RWPE2 (cell line): ENCODE measurements around the gene PLEKHG3.

ENCODE experiments used
- ATAC-seq: fragments of 200-7000 bp; cut with Tn5 transposase; 3 replicates; pipeline ENCODE4 v1.9.1; 2021; ENCODE audit warnings: low read depth
- DNase-seq: peaks from one replicate; pipeline ENCODE4 v3.0.0-alpha.2; 2020; ENCODE audit warnings: low spot score
- H3K27ac ChIP-seq: fragments of 450-650 bp; 2 replicates; pipeline ENCODE4 v1.5.1; 2017; ENCODE audit warnings: mild to moderate bottlenecking; ENCODE audit not compliant: poor library complexity, severe bottlenecking
- H3K27me3 ChIP-seq: fragments of 250-450 bp; sonication (Bioruptor Pico); 2 replicates; pipeline ENCODE4 v1.5.1; 2021; ENCODE audit warnings: mild to moderate bottlenecking, moderate library complexity; ENCODE audit not compliant: insufficient read depth, poor library complexity, severe bottlenecking
- H3K36me3 ChIP-seq: fragments of 250-450 bp; sonication (Bioruptor Pico); 2 replicates; pipeline ENCODE4 v1.5.1; 2020; ENCODE audit warnings: low read depth, mild to moderate bottlenecking, moderate library complexity
- H3K4me1 ChIP-seq: fragments of 250-450 bp; sonication (Bioruptor Pico); 2 replicates; pipeline ENCODE4 v1.5.1; 2021; ENCODE audit warnings: mild to moderate bottlenecking, moderate library complexity; ENCODE audit not compliant: insufficient read depth, poor library complexity, severe bottlenecking
- H3K4me3 ChIP-seq: fragments of 250-450 bp; sonication (Bioruptor Pico); 2 replicates; pipeline ENCODE4 v1.5.1; 2021; ENCODE audit warnings: mild to moderate bottlenecking, moderate library complexity; ENCODE audit not compliant: severe bottlenecking
- H3K9me3 ChIP-seq: fragments of 250-450 bp; sonication (Bioruptor Pico); 2 replicates; pipeline ENCODE4 v1.5.1; 2021; ENCODE audit warnings: mild to moderate bottlenecking, moderate library complexity; ENCODE audit not compliant: severe bottlenecking
- CTCF ChIP-seq: fragments of 450-650 bp; IDR thresholded peaks from one replicate; pipeline ENCODE4 v1.5.1; 2017; ENCODE audit warnings: mild to moderate bottlenecking, moderate library complexity; ENCODE audit not compliant: poor library complexity, severe bottlenecking

Gene PLEKHG3

DNA sequence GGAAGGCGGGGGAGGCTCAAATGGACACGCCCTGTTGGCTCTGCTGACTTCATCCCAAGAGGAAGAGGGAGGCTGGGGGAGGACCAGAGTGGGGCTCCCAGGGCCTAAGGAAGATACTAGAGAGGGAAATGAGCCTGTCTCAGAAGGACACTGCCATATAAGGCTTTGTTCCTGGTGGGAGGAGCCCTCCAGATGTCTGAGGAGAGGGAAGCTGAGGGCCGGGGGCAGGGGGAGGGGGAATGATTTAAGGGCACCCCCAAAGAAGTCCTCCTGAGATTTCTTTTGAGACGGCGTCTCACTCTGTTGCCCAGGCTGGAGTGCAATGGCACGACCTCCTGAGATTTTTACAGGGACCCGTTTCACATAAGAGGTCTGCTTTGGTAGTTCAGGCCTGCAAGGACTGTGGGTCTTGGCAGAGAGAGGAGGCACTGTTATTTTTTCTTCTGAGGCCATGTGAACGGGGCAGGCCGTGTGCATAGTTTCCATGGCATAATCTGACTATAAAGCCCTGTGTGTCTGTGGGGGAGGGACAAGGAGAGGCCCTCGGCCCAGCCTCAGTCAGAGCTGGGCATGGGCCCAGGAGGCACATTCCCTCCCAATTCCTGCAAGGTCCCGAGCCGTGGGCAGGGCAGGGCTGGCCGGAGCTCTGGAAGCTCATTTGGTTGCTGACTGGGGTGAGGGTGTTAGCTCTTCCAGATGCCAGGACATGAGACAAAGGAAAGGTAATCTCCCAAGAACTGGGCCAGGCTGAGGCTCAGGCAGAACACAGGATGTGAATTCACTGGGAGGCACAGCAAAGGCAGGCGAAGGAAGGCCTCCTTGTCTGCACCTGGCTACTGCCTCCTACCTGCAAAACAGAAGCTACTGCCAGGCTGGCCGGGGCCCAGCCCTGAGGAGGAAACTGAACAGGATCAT is 22.2 kb upstream of the PLEKHG3 start:
- no peak for DNase-seq
- TF ChIP-seq CTCF, result peak; percentile 52
- peaks cover 32% of the 10 kb centered on the region for H3K4me1 ChIP-seq
- peak overlapping the region; percentile 89 for H3K27ac ChIP-seq
- H3K9me3 ChIP-seq, result no peaks in the 10 kb centered on the region
- H3K4me3 ChIP-seq, result no peak overlapping the region
- ATAC-seq, result peak; percentile 52
- no peaks in the 10 kb centered on the region for H3K36me3 ChIP-seq
- H3K27me3 ChIP-seq, result no peaks in the 10 kb centered on the region

DNA sequence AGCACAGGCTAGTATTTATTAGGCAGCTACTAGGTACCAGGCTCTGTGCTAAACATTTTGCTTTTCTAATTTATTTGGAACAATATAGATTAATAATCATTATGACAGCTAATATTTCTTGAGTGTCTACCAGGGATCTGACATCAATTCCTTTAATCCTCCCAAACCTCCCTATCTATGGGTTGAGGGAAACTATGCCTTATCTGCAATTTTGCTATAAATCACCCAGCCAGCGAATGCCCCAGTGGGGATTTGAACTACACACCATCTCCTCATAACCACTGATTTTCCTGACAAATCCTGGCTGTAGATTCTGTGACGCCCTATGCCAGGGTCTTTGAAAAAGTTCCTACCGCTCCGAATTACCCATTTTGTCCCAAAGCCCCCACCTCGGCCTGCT is 21.4 kb upstream of the PLEKHG3 start:
- ATAC-seq (no peak), DNase-seq (no peak)
- Histone ChIP-seq H3K4me1 (peaks cover 32% of the 10 kb centered on the region), H3K27me3 (no peaks in the 10 kb centered on the region), H3K9me3 (no peaks in the 10 kb centered on the region), H3K4me3 (no peak overlapping the region), H3K27ac (peak overlapping the region; percentile 89), H3K36me3 (no peaks in the 10 kb centered on the region)
- peak; percentile 25 for TF ChIP-seq CTCF

- Histone ChIP-seq H3K27ac (peak overlapping the region; percentile 89), H3K27me3 (no peaks in the 10 kb centered on the region), H3K36me3 (no peaks in the 10 kb centered on the region), H3K9me3 (no peaks in the 10 kb centered on the region), H3K4me1 (peaks cover 32% of the 10 kb centered on the region), H3K4me3 (no peak overlapping the region)
- no peak for ATAC-seq
- no peak for DNase-seq
- TF ChIP-seq CTCF, result no peak
Observed at GRCh38 chr14:64683264-64683663, 21.0 kb upstream of the PLEKHG3 start.

- Histone ChIP-seq H3K27me3 (no peaks in the 10 kb centered on the region), H3K27ac (no peak overlapping the region), H3K4me1 (peaks cover 32% of the 10 kb centered on the region), H3K9me3 (no peaks in the 10 kb centered on the region), H3K36me3 (no peaks in the 10 kb centered on the region), H3K4me3 (no peak overlapping the region)
- DNase-seq (no peak), ATAC-seq (no peak)
- no peak for TF ChIP-seq CTCF
Observed at GRCh38 chr14:64684091-64684490, 20.1 kb upstream of the PLEKHG3 start.
